Erythroblast (primary cell): Measurements from ENCODE around the gene RIOK3.

Experiments used
- GATA1 ChIP-seq: IDR thresholded peaks from 2 replicates; pipeline ENCODE4 v1.6.1; 2011; ENCODE audit warnings: low read depth, mild to moderate bottlenecking, control low read depth, low read length, moderate library complexity
- POLR2A ChIP-seq: IDR thresholded peaks from 2 replicates; pipeline ENCODE4 v1.6.1; 2011; ENCODE audit warnings: mild to moderate bottlenecking, low read length

GRCh38 chr18:23499291-23499781 is 46.2 kb downstream of the RIOK3 start:
- no peak for TF ChIP-seq POLR2A
- no peak for TF ChIP-seq GATA1
